ENCODE measurements around the gene PKNOX2.

- TF ChIP-seq REST (IDR thresholded peaks at IDR 0.05) (no peak), CTCF (IDR thresholded peaks at IDR 0.05; ENCODE audit: low read depth, low read length, missing input control) (no peak)
Observed at GRCh38 chr11:125401235-125401634, 236.7 kb downstream of the PKNOX2 start.
